IPS DF 4.7 (cell line): ENCODE measurements around the gene MFNG.
"Not testable (repeated sequence)": the region's sequence is repeated elsewhere in the genome, so short reads cannot be mapped to it uniquely, and the experiment has no call there.

Source experiments
- DNase-seq: peaks from one replicate; pipeline ENCODE4 v3.0.0-alpha.2; 2013; ENCODE audit warnings: low spot score; ENCODE audit errors: extremely low read depth

Gene MFNG

GRCh38 chr22:37474447-37475090 lies 11.6 kb downstream of the MFNG start:
- no peak for DNase-seq

- no peak for DNase-seq
These were observed 12.7 kb downstream of the MFNG start for GRCh38 chr22:37473437-37473946.

- no peak for DNase-seq
These were observed 13.7 kb downstream of the MFNG start for GRCh38 chr22:37472418-37473006.

GRCh38 chr22:37471727-37472417 lies 14.3 kb downstream of the MFNG start:
- no peak for DNase-seq

- DNase-seq = no peak
These were observed 16.1 kb downstream of the MFNG start for GRCh38 chr22:37470087-37470445.

- DNase-seq = no peak
These were observed 16.6 kb downstream of the MFNG start for GRCh38 chr22:37469416-37470086.

GRCh38 chr22:37468201-37468695 lies 17.9 kb downstream of the MFNG start:
- DNase-seq = not testable (repeated sequence)

- DNase-seq = no peak
These were observed 18.7 kb downstream of the MFNG start for GRCh38 chr22:37467391-37467955.

- no peak for DNase-seq
These were observed 22.0 kb downstream of the MFNG start for GRCh38 chr22:37464181-37464580.

- no peak for DNase-seq
These were observed 23.2 kb downstream of the MFNG start for GRCh38 chr22:37462983-37463382.

GRCh38 chr22:37462436-37462835 lies 23.7 kb downstream of the MFNG start:
- DNase-seq = no peak

- DNase-seq = no peak
These were observed 24.2 kb downstream of the MFNG start for GRCh38 chr22:37461961-37462360.

- DNase-seq = no peak
These were observed 25.5 kb downstream of the MFNG start for GRCh38 chr22:37460684-37461083.

GRCh38 chr22:37459206-37459605 lies 27.0 kb downstream of the MFNG start:
- DNase-seq = no peak

GRCh38 chr22:37457093-37457893 lies 28.9 kb downstream of the MFNG start:
- DNase-seq = peak; percentile 75

GRCh38 chr22:37456346-37456745 lies 29.8 kb downstream of the MFNG start:
- DNase-seq = no peak

GRCh38 chr22:37455896-37456295 lies 30.3 kb downstream of the MFNG start:
- DNase-seq = no peak

- no peak for DNase-seq
These were observed 31.1 kb downstream of the MFNG start for GRCh38 chr22:37454857-37455686.

- DNase-seq = no peak
These were observed 32.5 kb downstream of the MFNG start for GRCh38 chr22:37453696-37454095.

GRCh38 chr22:37451218-37451617 lies 35.0 kb downstream of the MFNG start:
- no peak for DNase-seq
